Caco-2 (cell line): ENCODE data around the gene CTIF. TPM values are rescaled to one million over a fixed set of nuclear protein-coding genes. Genes with fewer than 3 reads are reported as not detected.

Source experiments
- BruUV-seq: library from RNA; stranded (reverse); fragments of 400-500 nt; replicated peaks from 2 replicates; lab custom pipeline; 2021; lab: Mats Ljungman, UMichigan
- CTCF ChIA-PET: fragments of 300-600 bp; sonication (Branson Sonifier 250); formaldehyde crosslinking; loops from one replicate; lab custom pipeline; 2022; ENCODE audit warnings: antibody characterized with exemption; lab: Charles Lee
- POLR2A ChIA-PET: fragments of 300-600 bp; sonication (Branson Sonifier 250); formaldehyde crosslinking; loops from one replicate; lab custom pipeline; 2022; ENCODE audit warnings: antibody characterized with exemption; lab: Charles Lee
- DNase-seq, 2 experiments: peaks; one replicate each; pipeline versions ENCODE4 v3.0.0 to v3.0.0-alpha.2; 2020 to 2022
- H3K27me3 ChIP-seq: replicated peaks from 2 replicates; pipeline ENCODE4 v1.6.0; 2011; ENCODE audit warnings: low read length; ENCODE audit not compliant: control insufficient read depth, insufficient read depth
- H3K36me3 ChIP-seq: 2 replicates; pipeline ENCODE4 v1.5.1; 2011; ENCODE audit warnings: low read length; ENCODE audit not compliant: control insufficient read depth, insufficient read depth
- H3K4me1 ChIP-seq: fragments of 250-450 bp; sonication (Bioruptor Pico); 2 replicates; pipeline ENCODE4 v1.5.1; 2020; ENCODE audit warnings: mild to moderate bottlenecking
- H3K4me3 ChIP-seq: 2 replicates; pipeline ENCODE4 v1.5.1; 2011; ENCODE audit warnings: low read depth, mild to moderate bottlenecking, control low read depth, low read length
- H3K9me3 ChIP-seq: fragments of 250-450 bp; sonication (Bioruptor Pico); 2 replicates; pipeline ENCODE4 v1.5.1; 2020; ENCODE audit warnings: mild to moderate bottlenecking, moderate library complexity
- H3K27ac Mint-ChIP-seq: one replicate; pipeline ENCODE4 v1.8.0; 2022; ENCODE audit warnings: mixed read lengths; ENCODE audit not compliant: unreplicated experiment
- H3K27me3 Mint-ChIP-seq: one replicate; pipeline ENCODE4 v1.8.0; 2022; ENCODE audit warnings: mixed read lengths; ENCODE audit not compliant: insufficient read depth, unreplicated experiment
- H3K36me3 Mint-ChIP-seq: one replicate; pipeline ENCODE4 v1.8.0; 2022; ENCODE audit warnings: mild to moderate bottlenecking, mixed read lengths; ENCODE audit not compliant: insufficient read depth, unreplicated experiment
- H3K4me1 Mint-ChIP-seq: one replicate; pipeline ENCODE4 v1.8.0; 2022; ENCODE audit warnings: low read depth, mixed read lengths; ENCODE audit not compliant: unreplicated experiment
- H3K4me3 Mint-ChIP-seq: one replicate; pipeline ENCODE4 v1.8.0; 2022; ENCODE audit warnings: mild to moderate bottlenecking, moderate library complexity, mixed read lengths; ENCODE audit not compliant: unreplicated experiment
- H3K9me3 Mint-ChIP-seq: one replicate; pipeline ENCODE4 v1.8.0; 2022; ENCODE audit warnings: mixed read lengths; ENCODE audit not compliant: unreplicated experiment
- intact Hi-C: fragments of 100-400 bp; cut with micrococcal nuclease; formaldehyde crosslinking; loops from one replicate; pipeline ENCODE4 v1.10.0; 2022; ENCODE audit not compliant: unreplicated experiment
- total RNA-seq: library from RNA; stranded (reverse); gene quantifications from 2 replicates; pipeline ENCODE4 v1.2.3, GENCODE V29; 2022
- TF ChIP-seq, protein P1 (sequence below), 2 experiments: fragments of 200-600 bp in 1 of 2; IDR thresholded peaks; 1 replicate in 1 of 2; 2 replicates in 1 of 2; pipeline versions ENCODE4 v1.5.1 to v1.8.0; 2011 to 2022; ENCODE audit warnings: antibody characterized with exemption in 1 of 2, control low read depth in 1 of 2, inconsistent platforms in 1 of 2, low read depth in 1 of 2, low read length in 1 of 2, mild to moderate bottlenecking in 1 of 2, moderate library complexity in 1 of 2; ENCODE audit not compliant: insufficient read depth in 1 of 2, severe bottlenecking in 1 of 2, unreplicated experiment in 1 of 2

The CTIF gene
- total RNA-seq, 1 experiment from 2014 or later, result 19.9 TPM

GRCh38 chr18:48833701-48834412 lies 295.0 kb downstream of the CTIF start:
- H3K27ac Mint-ChIP-seq, result no peak overlapping the region
- no peaks in the 10 kb centered on the region for H3K27me3 ChIP-seq
- H3K9me3 Mint-ChIP-seq, result no peaks in the 10 kb centered on the region
- ChIA-PET POLR2A (no interaction called here), CTCF (no interaction called here)
- intact Hi-C loops, result no loop called here
- 0 out of 2 replicates have a peak, but pooled peaks cover 1% of the 10 kb centered on the region for H3K4me1 ChIP-seq
- no TSS peak for BruUV-seq
- peaks cover 6% of the 10 kb centered on the region for H3K36me3 Mint-ChIP-seq
- no peak overlapping the region for H3K4me3 Mint-ChIP-seq
- H3K4me1 Mint-ChIP-seq, result peaks cover 6% of the 10 kb centered on the region
- TF ChIP-seq, protein P1, sequence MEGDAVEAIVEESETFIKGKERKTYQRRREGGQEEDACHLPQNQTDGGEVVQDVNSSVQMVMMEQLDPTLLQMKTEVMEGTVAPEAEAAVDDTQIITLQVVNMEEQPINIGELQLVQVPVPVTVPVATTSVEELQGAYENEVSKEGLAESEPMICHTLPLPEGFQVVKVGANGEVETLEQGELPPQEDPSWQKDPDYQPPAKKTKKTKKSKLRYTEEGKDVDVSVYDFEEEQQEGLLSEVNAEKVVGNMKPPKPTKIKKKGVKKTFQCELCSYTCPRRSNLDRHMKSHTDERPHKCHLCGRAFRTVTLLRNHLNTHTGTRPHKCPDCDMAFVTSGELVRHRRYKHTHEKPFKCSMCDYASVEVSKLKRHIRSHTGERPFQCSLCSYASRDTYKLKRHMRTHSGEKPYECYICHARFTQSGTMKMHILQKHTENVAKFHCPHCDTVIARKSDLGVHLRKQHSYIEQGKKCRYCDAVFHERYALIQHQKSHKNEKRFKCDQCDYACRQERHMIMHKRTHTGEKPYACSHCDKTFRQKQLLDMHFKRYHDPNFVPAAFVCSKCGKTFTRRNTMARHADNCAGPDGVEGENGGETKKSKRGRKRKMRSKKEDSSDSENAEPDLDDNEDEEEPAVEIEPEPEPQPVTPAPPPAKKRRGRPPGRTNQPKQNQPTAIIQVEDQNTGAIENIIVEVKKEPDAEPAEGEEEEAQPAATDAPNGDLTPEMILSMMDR (IDR thresholded peaks at IDR 0.05; ENCODE audit: insufficient read depth in 1 of 2, low read depth in 1 of 2, low read length in 1 of 2, severe bottlenecking in 1 of 2, unreplicated experiment in 1 of 2), result no peak
- H3K36me3 ChIP-seq, result no peaks in the 10 kb centered on the region
- no peaks in the 10 kb centered on the region for H3K9me3 ChIP-seq
- DNase-seq, result no peak
- H3K27me3 Mint-ChIP-seq, result no peaks in the 10 kb centered on the region
- H3K4me3 ChIP-seq, result no peak overlapping the region

- Histone ChIP-seq H3K27me3 (no peaks in the 10 kb centered on the region), H3K4me3 (no peak overlapping the region), H3K36me3 (no peaks in the 10 kb centered on the region), H3K9me3 (no peaks in the 10 kb centered on the region), H3K4me1 (no peaks in the 10 kb centered on the region)
- Mint-ChIP-seq H3K4me1 (peaks cover 11% of the 10 kb centered on the region), H3K4me3 (no peak overlapping the region), H3K27me3 (no peaks in the 10 kb centered on the region), H3K36me3 (peaks cover 10% of the 10 kb centered on the region), H3K27ac (no peak overlapping the region), H3K9me3 (no peaks in the 10 kb centered on the region)
- intact Hi-C loops, result no loop called here
- no TSS peak for BruUV-seq
- TF ChIP-seq, protein P1 (IDR thresholded peaks at IDR 0.05; ENCODE audit: insufficient read depth in 1 of 2, low read depth in 1 of 2, low read length in 1 of 2, severe bottlenecking in 1 of 2, unreplicated experiment in 1 of 2), result no peak
- CTCF ChIA-PET, result no interaction called here
- POLR2A ChIA-PET, result no interaction called here
- DNase-seq, result no peak
Observed at GRCh38 chr18:48834413-48835031, 295.7 kb downstream of the CTIF start.

- Histone ChIP-seq H3K4me3 (no peak overlapping the region), H3K36me3 (no peaks in the 10 kb centered on the region), H3K4me1 (no peaks in the 10 kb centered on the region), H3K27me3 (no peaks in the 10 kb centered on the region), H3K9me3 (no peaks in the 10 kb centered on the region)
- intact Hi-C loops, result no loop called here
- no peak overlapping the region for H3K27ac Mint-ChIP-seq
- ChIA-PET POLR2A (no interaction called here), CTCF (no interaction called here)
- peaks cover 11% of the 10 kb centered on the region for H3K4me1 Mint-ChIP-seq
- H3K9me3 Mint-ChIP-seq, result no peaks in the 10 kb centered on the region
- TF ChIP-seq, protein P1 (IDR thresholded peaks at IDR 0.05; ENCODE audit: insufficient read depth in 1 of 2, low read depth in 1 of 2, low read length in 1 of 2, severe bottlenecking in 1 of 2, unreplicated experiment in 1 of 2), result no peak
- no peak overlapping the region for H3K4me3 Mint-ChIP-seq
- DNase-seq, result no peak
- no peaks in the 10 kb centered on the region for H3K27me3 Mint-ChIP-seq
- peaks cover 10% of the 10 kb centered on the region for H3K36me3 Mint-ChIP-seq
- BruUV-seq, result no TSS peak
Observed at GRCh38 chr18:48835119-48835518, 296.3 kb downstream of the CTIF start.
